NCI-H2196 treated with DMSO at 0.1 percent for 48 hours (cell line): ENCODE results near the gene ADGRV1.
"Not testable (repeated sequence)": the region's sequence is repeated elsewhere in the genome, so short reads cannot be mapped to it uniquely, and the experiment has no call there.

ENCODE experiments used
- DNase-seq: peaks from one replicate; lab custom pipeline; 2025; ENCODE audit not compliant: unreplicated experiment; lab: John Stamatoyannopoulos, UW

The ADGRV1 gene

DNA sequence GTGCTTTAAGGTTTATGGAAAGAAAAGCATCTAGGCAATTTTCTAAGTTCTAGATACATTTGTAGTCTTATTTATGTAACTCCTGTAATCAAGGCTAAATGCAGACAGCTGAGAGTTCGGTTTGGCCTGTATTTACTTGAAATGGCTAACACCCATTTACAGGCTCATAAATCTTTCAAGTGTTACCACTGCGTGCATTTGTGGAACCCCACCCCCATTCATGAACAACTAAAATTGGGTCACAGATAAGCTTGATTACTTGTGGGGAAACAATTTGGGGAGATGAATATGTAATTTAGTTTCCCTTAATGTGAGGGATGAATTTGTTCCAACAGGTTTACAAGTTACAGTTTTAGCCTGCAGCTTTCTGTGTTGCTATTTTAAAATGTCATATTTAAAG, 463.9 kb downstream of the ADGRV1 start:
- DNase-seq: no peak

DNA sequence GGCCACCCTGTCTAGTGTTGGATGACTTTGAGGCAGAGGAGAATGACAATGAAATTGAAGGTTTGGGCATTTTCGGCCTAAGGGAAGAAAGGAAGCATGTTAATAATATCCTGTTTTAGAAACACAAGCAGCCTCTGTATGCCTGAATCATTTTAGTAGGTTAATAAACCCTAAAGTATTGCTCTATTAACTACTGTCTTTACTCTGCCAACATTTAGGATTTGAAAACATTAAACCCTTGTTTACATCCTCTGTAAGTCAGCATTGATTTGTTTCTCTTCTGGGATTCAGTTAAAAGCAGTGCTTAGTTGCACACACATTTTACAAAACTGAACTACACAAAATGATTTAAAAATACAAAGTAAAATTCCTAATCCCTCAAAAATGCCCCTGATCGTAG, 465.6 kb downstream of the ADGRV1 start:
- no peak for DNase-seq

DNA sequence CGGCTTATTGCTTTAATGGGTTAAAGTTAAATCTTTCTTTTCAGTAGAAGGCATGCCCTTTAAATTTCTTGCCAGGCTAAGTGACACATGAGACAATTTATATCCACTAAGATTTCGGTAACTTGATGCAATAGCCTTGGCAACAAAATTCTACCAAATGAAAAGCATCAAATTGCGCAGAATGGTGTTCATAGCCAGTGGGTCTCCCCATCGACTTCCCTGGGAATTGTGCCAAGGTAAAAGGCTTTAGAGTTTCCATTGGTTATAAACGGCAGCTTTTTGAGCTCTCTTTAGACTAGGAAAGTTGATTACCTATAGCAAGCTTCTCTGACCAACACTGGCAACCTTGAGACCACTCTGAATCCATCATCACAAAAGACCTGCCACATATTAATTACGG, 466.1 kb downstream of the ADGRV1 start:
- no peak for DNase-seq

DNA sequence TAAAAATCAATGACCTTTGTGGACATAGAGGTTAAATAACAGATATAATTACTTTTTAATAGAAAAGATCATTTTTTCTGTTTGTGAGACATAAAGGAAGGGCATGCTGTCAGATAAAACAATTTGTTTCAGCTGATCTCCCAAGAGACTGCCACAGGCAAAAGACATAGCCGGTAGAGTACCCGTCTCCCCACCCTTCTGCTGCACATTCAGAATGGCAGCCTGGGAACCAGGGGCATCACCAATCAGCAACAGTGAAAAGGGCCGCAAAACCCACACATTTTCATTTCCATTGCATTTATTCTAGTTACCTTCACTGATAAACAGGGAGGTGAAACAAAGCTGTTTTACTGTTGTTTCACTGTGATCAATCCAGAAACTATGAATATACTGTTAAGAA, 466.9 kb downstream of the ADGRV1 start:
- no peak for DNase-seq

DNA sequence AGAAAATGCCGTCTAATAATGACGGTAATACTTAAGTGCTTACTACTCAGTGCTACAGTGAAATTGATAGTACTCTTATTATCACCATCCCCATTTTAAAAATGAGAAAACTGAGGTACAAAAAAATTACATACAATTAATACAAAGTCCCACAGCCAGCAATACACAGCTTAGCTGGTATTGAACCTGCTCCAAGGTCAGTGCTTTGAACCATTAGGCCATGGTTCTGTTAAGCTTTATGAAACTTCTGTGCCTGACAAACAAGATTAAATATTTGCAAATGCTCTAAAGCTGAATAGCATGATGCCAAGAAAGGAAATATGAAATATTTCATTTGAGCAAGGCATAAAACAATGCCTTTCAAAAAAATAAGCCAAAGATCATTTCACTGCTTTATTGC, 467.4 kb downstream of the ADGRV1 start:
- DNase-seq: no peak

DNA sequence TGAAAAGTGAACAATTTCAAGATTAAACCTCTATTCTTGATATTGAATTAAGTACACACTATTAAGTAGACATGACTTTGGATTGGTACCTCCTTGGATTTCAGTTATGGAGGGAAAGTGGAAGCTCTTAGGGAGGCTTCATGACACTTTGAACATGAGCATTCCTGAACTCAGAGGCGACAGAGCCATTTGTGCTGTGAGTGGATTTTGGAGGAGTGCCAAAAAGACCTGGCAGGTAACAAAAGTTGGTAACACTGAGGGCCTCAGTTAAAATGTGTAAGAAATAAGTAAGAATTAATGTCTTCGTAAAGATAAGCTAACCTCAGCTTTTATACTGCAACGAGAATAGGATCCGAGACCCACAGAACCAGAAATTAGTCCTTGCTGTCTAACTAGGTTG, 467.9 kb downstream of the ADGRV1 start:
- DNase-seq: no peak

DNA sequence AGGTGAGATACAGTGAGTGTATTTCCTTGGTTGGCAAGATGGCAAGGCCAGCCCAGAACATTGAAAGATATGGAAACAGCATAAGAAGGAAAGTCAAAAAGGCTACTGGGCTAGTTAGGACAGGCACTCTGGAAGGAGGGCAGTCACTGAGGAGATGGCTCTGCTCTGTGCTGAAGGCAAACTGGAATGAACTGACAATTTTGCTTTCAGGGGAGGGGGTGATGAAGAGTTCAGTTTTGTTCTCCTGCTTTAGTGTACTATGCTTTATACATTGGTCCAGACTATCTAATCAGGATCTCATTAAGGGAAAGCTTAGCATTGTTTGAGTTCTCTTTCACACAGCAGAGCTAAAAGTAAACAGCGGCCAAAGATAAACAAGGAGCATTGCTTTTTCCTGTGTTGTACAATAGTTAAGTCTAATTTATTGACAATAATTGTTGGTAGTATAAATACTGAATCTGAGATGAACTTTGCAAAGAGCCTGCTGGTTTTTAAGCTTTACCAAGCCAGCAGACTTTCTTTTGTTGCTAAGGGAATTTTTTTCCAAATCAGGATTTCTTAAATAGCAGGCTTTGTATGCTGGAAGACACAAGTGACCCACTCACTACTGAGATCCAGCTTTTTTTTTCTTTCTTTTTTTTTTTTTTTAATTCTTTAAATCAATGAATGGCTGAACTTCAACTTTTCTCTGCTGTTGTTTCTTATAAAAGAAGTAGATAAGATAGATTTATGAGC, 469.0 kb downstream of the ADGRV1 start:
- no peak for DNase-seq

DNA sequence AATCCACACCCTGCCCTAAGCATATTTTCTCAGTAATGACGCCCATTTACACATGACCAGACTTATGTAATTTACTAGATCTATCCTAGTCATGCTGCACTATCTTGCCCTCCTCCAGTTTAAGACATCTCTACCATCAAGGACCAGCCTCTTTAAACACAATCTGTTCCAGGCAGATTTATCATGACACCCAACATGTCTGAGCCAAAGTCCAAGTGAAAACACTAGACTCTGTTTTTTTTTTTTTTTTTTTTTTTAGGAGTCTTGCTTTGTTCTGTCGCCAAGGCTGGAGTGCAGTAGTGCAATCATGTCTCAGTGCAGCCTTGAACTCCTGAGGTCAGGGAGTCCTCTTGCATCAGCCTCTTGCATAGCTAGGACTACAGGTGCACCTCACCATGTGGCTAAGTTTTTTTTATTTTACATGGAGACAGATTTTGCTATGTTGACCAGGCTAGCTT, 469.9 kb downstream of the ADGRV1 start:
- DNase-seq: no peak

DNA sequence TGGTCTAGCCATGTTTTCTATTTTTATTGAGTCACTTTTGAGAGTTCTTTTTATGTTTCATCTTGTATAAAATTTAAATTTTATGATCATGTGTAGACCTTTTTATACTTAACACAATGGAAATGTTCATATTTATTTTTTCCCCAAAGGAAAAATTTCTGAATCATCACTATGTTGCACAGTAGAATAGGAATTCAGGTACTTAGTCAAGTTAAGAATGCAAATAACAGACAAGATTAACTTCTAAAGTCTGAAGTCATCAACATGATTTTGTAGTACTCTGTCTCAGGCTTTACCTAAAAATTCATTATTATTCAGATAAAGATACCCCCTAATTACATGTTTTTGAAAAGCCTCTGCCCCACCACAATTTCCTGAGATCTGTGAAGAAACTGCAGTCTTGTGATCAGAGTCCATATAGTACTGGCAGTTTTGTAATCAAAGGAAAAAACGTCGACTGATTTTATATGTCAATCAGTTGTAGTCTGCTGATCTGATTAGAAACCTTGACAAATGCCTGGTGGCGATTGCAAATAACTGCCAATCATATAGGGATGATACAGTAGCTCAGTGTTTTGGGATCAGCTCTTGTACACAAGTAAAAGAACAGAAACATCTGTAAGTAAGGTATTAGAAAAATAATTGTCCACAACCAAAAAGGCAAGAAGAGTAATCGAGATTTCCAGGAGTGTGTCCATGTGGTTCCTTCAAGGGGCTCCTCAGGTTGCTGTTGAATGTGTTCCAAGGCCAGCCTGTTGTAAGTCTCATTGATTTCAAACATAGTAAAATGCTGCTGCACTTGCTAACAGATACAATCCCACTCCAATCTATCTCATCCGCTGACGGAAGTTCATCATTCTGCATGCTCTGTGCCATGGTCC, 472.2 kb downstream of the ADGRV1 start:
- DNase-seq: no peak

DNA sequence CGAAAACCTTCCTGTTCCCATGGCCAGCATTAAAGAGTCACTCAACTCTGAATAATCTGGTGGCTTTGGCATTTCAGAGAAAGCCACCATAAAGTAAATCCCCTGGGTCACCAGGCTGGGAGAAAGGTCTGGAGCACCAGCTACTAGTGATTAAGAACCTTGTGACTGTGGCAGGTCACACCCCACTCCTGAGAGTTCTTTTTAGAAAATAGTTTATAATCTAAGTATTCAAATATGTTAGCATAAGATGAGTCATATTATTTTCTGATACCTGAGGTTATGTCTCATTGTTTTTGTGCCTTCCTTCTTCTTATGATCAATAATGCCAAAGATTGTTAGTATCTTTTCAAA, 472.8 kb downstream of the ADGRV1 start:
- no peak for DNase-seq

DNA sequence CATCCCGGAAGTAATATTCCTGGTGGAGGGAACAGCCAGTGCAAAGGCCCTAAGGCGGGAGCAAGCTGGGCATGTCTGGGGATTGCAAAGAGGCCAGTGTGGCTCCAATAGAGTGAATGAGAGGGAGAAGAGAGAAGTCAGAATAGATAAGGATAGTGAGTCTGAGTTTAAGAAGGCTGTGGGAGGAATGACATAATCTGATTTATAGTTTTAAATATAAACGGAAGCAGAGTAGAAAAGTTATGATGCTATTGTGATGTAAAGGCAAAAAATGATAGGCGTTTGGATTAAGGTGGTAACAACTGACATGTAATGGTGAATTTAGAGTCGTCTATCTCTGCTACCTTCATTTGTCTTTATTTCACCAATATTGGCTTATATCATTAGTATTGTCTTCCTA, 473.5 kb downstream of the ADGRV1 start:
- DNase-seq: no peak

DNA sequence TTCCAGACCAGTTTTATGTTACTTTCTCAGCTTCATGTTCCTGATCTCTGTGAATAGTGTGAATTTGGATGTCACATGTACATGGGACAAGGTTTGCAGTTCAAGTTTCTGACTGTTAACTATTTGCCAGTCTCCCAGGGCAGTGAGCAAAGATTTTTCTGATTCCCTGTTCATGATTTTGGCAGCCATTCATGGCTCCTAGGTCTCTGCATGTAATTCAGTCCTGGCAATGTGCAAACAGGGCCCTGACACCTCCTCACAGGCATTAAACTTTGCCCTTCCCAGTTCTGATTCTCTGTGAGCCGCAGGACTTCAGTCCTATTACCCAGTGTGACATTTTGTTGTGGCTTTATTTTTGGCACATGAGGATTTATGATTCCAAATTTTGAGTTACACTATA, 474.8 kb downstream of the ADGRV1 start:
- no peak for DNase-seq

DNA sequence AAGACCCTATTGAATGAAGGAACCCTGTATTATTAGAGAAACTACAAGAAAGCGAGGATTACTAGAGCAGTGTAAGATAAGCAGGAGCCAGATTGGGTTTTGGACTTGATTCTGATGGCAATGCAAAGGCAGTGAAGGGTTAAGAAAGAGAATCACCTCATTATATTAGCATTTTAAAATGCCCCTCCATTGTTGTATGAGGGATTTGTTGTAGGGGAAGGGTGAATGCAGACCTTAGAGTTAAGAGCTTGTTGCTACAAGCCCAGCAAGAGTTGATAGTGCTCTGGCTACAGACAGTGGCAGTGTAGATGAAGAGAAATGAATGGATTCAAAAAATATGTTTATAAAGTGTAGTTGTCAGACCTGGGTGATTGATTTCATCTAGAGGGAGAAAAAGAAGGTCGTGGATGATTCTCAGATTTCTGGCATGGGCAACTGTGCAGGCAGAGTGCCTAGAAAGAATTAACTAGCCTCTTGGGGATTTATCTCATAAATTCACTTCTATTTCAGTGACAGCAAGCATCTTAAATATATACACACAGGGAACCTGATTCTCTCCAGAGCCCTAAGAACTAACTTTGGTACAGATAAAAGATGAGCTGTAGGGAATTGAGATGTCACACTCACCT, 479.7 kb downstream of the ADGRV1 start:
- DNase-seq: no peak

DNA sequence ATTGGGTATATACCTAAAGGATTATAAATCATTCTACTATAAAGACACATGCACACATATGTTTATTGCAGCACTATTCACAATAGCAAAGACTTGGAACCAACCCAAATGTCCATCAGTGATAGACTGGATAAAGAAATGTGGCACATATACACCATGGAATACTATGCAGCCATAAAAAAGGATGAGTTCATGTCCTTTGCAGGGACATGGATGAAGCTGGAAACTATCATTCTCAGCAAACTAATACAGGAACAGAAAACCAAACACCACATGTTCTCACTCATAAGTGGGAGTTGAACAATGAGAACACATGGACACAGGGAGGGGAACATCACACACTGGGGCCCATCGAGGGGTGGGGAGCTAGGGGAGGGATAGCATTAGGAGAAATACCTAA, 482.5 kb downstream of the ADGRV1 start:
- not testable (repeated sequence) for DNase-seq

DNA sequence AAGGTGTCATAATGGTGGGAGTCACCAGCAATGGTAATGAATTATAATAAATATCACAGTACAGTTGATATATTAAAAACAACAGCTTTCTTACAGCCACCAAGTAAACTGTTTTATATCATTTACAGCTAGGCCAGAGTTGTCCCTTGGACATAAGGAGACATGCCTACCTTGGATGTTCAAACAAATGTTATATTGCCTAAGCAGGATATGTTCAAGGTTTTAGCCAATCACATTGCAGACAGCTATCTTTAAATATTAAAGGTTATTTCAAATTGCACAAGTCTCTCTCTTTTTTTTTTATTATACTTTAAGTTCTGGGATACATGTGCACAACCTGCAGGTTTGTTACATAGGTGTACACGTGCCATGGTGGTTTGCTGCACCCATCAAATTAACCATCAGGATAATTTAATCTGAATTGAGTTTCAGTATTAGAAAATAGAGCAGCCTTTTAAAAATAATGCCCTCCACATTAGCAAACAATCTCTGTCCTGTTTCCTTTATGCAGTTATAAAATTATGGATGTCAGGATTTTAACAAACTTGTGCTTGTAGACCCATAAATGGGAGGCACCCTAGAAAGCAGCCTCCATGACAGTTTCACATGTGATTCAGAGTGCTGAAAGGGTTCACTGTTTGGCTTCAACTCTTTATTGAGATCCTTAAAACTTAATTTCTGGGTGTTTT, 483.8 kb downstream of the ADGRV1 start:
- DNase-seq: no peak

DNA sequence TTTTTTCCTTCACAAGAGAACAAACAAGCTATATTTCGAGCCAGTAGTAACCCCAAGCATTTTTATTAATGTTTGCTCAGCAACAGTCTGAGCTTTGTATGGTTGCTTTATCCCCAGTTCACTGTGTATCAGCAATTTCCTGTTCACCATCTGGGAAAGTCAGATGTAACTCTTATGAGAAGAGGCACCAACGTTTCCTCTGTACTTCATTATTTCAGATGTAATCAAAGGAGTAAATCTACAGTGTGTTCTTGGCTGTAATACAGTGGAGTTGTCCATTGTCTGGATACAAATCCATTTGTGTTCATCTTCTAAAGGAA, 484.3 kb downstream of the ADGRV1 start:
- DNase-seq: no peak

DNA sequence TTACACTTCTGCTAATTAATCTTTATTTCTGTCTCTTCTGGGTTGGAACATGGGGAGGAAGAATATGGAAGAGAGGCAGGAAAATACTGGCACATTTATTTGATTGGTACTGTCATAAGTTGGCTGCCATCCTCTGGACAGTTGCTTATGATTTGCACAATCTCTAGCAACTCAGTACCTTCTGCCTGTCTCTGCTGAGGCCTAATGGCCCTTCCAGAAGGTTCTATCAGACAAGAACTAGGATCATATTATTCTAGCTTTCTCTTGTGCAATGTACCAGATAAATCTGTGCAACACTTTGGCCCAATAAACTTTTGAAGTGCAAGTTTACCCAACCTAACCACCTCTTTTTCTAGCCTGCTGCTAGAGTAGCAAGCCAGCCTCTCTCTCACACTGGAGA, 489.5 kb downstream of the ADGRV1 start:
- no peak for DNase-seq

DNA sequence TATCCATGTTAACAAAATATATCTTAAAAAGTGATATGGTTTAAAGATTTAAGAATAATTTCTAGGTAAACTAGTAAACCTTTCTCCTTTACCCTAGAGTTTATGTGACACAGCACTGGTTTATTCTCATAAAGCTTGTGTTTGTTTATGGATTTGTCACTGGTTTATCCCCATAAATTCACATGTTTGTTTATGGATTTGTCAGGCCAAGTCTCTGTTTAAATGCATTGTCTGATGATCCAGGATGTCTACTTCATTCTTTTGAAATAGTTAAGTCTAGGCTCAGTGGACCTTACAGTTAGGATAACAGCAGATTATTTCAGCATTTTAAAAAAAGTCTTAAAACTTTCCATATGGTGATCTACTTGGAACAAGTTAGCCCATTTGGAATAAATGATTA, 490.5 kb downstream of the ADGRV1 start:
- DNase-seq: no peak

DNA sequence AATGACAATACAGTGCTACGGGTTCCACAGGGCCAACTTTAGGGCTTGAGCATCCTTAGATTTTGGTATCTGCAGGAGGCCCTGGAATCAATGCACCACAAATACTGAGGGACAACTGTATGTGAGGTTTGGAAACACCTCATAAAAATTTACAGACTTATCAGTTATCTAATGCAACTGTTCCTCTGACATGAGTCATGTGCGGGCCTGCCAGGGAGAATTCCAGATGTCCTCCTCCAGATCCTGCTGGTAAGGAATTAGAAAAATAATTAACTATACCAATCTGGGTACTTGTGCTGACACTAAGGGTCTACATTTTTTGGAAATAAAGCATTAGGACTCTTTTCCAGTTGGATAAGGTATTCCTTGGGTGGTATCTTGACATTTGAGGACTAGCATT, 491.2 kb downstream of the ADGRV1 start:
- DNase-seq: no peak

DNA sequence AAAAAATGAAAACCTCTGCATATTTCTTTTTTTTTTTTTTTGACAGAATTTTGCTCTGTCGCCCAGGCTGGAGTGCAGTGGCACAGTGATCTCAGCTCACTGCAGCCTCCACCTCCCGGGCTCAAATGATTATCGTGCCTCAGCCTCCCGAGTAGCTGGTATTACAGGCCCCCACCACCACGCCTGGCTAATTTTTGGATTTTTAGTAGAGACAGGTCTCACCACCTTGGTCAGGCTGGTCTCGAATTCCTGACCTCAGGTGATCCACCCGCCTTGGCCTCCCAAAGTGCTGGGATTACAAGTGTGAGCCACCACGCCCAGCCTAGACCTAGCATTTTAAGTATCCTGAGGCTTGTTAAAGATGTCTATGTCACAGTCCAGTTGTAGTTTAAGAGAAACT, 493.8 kb downstream of the ADGRV1 start:
- not testable (repeated sequence) for DNase-seq

DNA sequence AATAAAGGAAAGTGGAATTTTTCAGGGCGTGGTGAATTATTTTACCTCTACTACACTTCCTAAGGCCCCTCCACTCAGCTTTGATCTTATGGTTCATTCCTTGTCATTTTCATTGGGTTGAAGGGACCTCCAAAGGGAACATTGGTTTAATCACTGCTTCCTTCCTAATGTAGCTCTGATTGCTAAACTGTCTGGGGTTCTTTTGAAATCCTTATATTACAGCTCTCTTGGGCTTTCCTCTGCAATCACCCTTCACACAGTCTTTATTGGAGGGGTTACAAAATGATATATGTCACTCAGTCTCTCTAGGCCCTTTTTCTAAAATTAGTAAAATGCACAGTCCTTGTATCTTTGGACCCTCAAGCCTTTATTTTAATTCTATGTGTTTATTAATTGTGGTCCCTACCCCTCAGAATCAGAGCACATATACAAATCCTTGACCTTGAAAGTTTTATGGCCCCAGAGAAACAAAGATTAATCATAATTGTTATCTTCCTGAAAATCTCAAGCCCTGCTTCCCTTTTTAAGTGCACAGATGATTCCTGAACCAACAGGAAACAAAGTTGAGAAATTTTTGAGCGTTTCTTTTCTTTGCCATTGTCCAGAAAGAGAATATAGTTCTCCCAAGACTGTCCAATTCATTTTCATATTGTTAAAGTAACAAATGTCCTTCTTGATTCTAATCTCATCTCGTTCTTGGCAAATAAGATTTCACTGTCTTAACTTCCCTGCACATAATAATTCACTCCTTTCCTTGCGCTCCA, 494.6 kb downstream of the ADGRV1 start:
- DNase-seq: no peak
